MCF 10A (cell line): ENCODE results near the gene TCF19. TPM values are rescaled to one million over a fixed set of nuclear protein-coding genes. Genes with fewer than 3 reads are reported as not detected.

Source experiments
- BruUV-seq: library from RNA; stranded (reverse); fragments of 400-500 nt; replicated peaks from 2 replicates; lab custom pipeline; 2021; lab: Mats Ljungman, UMichigan
- CTCF ChIA-PET: fragments of 300-600 bp; sonication (Branson Sonifier 250); formaldehyde crosslinking; extraction: SDS; loops from one replicate; lab custom pipeline; 2021; ENCODE audit warnings: antibody characterized with exemption, inconsistent platforms; lab: Yijun Ruan, JAX
- POLR2A ChIA-PET: fragments of 300-600, 350-650 bp; sonication (Branson Sonifier 250); formaldehyde crosslinking; extraction: SDS; loops from one replicate; lab custom pipeline; 2020; ENCODE audit warnings: antibody characterized with exemption, inconsistent platforms; lab: Yijun Ruan, JAX
- DNase-seq: peaks from one replicate; pipeline ENCODE4 v3.0.0-alpha.2; 2018; ENCODE audit not compliant: unreplicated experiment
- H3K27ac Mint-ChIP-seq: one replicate; pipeline ENCODE4 v1.8.0; 2022; ENCODE audit warnings: mild to moderate bottlenecking, low read depth, mixed read lengths; ENCODE audit not compliant: unreplicated experiment
- H3K27me3 Mint-ChIP-seq: one replicate; pipeline ENCODE4 v1.8.0; 2022; ENCODE audit warnings: mixed read lengths; ENCODE audit not compliant: insufficient read depth, unreplicated experiment
- H3K36me3 Mint-ChIP-seq: one replicate; pipeline ENCODE4 v1.8.0; 2022; ENCODE audit warnings: mild to moderate bottlenecking, moderate library complexity, mixed read lengths; ENCODE audit not compliant: insufficient read depth, unreplicated experiment
- H3K4me1 Mint-ChIP-seq: one replicate; pipeline ENCODE4 v1.8.0; 2022; ENCODE audit warnings: mixed read lengths; ENCODE audit not compliant: insufficient read depth, unreplicated experiment
- H3K4me3 Mint-ChIP-seq: one replicate; pipeline ENCODE4 v1.8.0; 2022; ENCODE audit warnings: mild to moderate bottlenecking, moderate library complexity, mixed read lengths; ENCODE audit not compliant: unreplicated experiment
- H3K9me3 Mint-ChIP-seq: one replicate; pipeline ENCODE4 v1.8.0; 2022; ENCODE audit warnings: mixed read lengths; ENCODE audit not compliant: unreplicated experiment
- intact Hi-C: fragments of 100-400 bp; cut with micrococcal nuclease; formaldehyde crosslinking; loops from 2 replicates; pipeline ENCODE4 v1.14.1; 2022
- total RNA-seq: library from RNA; stranded (reverse); gene quantifications from 2 replicates; pipeline ENCODE4 v1.2.3, GENCODE V29; 2022
- TF ChIP-seq, protein P1 (sequence below): fragments of 200-600 bp; IDR thresholded peaks from one replicate; pipeline ENCODE4 v1.8.0; 2022; ENCODE audit warnings: antibody characterized with exemption, mild to moderate bottlenecking; ENCODE audit not compliant: unreplicated experiment

TCF19 gene
- total RNA-seq, 1 experiment from 2014 or later = 6.5 TPM

GRCh38 chr6:31170600-31170881 is 12.2 kb downstream of the TCF19 start, which contains the start of gene POU5F1:
Gene POU5F1, minus strand, starts transcription at chr6:31170682. Its CDS starts 62 bp downstream, at chr6:31170620.
- H3K4me3 Mint-ChIP-seq = no peak within 1 kb of the TSS
- ChIA-PET CTCF (no interaction called here), POLR2A (no interaction called here)
- H3K27ac Mint-ChIP-seq = no peak within 1 kb of the TSS
- peaks cover 6% of the 10 kb centered on the region for H3K4me1 Mint-ChIP-seq
- BruUV-seq = no TSS peak
- intact Hi-C loops = no loop called here
- TF ChIP-seq, protein P1, sequence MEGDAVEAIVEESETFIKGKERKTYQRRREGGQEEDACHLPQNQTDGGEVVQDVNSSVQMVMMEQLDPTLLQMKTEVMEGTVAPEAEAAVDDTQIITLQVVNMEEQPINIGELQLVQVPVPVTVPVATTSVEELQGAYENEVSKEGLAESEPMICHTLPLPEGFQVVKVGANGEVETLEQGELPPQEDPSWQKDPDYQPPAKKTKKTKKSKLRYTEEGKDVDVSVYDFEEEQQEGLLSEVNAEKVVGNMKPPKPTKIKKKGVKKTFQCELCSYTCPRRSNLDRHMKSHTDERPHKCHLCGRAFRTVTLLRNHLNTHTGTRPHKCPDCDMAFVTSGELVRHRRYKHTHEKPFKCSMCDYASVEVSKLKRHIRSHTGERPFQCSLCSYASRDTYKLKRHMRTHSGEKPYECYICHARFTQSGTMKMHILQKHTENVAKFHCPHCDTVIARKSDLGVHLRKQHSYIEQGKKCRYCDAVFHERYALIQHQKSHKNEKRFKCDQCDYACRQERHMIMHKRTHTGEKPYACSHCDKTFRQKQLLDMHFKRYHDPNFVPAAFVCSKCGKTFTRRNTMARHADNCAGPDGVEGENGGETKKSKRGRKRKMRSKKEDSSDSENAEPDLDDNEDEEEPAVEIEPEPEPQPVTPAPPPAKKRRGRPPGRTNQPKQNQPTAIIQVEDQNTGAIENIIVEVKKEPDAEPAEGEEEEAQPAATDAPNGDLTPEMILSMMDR = no peak
- DNase-seq = no peak
- peaks cover 5% of the 10 kb centered on the region for H3K36me3 Mint-ChIP-seq
- H3K27me3 Mint-ChIP-seq = no peaks in the 10 kb centered on the region
- H3K9me3 Mint-ChIP-seq = no peaks in the 10 kb centered on the region

DNA sequence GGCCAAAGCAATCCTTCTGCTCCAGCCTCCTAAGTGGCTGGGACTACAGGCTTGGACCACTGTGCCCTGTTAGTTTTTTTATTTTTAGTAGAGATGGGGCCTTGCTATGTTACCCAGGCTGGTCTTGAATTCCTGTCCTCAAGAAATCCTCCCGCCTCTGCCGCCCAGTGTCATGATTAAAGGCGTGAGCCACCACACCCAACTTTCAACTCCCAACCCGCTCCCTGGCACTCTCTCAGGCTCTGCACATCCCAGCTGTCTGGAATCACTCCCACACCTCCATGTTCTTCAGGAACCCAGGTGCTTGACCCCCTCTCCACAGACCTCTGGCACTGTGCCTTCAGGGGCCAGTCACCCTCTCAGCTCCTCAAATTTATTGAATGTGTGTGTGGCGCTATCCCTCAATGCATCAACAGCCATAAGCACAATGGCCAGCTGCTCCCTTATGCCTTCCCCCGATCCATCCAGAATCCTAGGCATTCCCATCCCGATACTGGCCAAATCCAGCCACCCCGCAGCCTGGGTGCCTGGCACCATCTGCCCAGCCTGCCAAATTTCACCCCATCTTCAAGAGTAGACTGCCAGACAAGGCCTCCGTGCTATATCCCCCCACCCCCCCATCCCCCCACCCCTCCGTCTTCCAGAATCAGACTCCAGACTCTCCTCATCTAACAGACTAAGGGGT is 12.7 kb downstream of the TCF19 start:
- ChIA-PET CTCF (interaction anchor here (1.2 kb wide), 1 partner anchor 43 kb away, joined by 4 read pairs; no protein-coding TSS in a partner anchor), POLR2A (no interaction called here)
- DNase-seq = no peak
- intact Hi-C loops = no loop called here
- BruUV-seq = no TSS peak
- Mint-ChIP-seq H3K27ac (no peak overlapping the region), H3K4me1 (peaks cover 12% of the 10 kb centered on the region), H3K36me3 (peaks cover 5% of the 10 kb centered on the region), H3K9me3 (no peaks in the 10 kb centered on the region), H3K27me3 (no peaks in the 10 kb centered on the region), H3K4me3 (no peak overlapping the region)
- TF ChIP-seq, protein P1 = no peak

GRCh38 chr6:31171931-31172905 is 13.8 kb downstream of the TCF19 start:
- Mint-ChIP-seq H3K4me1 (peaks cover 14% of the 10 kb centered on the region), H3K27ac (no peak overlapping the region), H3K9me3 (no peaks in the 10 kb centered on the region), H3K27me3 (no peaks in the 10 kb centered on the region), H3K36me3 (peaks cover 5% of the 10 kb centered on the region), H3K4me3 (no peak overlapping the region)
- no peak for DNase-seq
- intact Hi-C loops = no loop called here
- ChIA-PET POLR2A (interaction anchor here (0.5 to 1.3 kb wide), 2 partner anchors 14 to 264 kb away, joined by 3 read pairs; partner anchors contain the start of gene TCF19), CTCF (interaction anchor here (0.6 to 1.2 kb wide), 2 partner anchors 44 to 270 kb away, joined by 3 to 4 read pairs; no protein-coding TSS in a partner anchor)
- TF ChIP-seq, protein P1 = no peak
- BruUV-seq = no TSS peak

DNA sequence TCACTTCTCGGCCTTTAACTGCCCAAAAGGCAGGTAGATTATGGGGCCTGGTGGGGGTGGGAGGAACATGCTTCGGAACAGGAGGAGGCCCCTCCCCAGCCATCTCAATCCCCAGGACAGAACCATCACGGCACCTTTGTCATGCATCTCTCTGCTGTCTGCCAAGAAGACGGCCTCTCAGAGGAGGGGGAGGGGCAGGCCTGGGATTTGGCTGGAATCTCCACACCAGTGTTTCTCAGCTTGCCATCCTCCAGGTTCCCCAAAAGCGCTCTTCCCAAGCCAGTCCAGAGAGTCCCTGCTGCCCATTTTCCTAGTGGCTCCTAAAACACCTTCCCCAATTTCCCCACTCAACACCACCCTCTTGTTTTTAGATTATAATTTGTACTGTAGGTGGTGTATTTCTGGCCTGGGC is 14.6 kb downstream of the TCF19 start:
- BruUV-seq = no TSS peak
- H3K9me3 Mint-ChIP-seq = no peaks in the 10 kb centered on the region
- H3K4me1 Mint-ChIP-seq = peaks cover 14% of the 10 kb centered on the region
- POLR2A ChIA-PET = interaction anchor here (1.3 kb wide), 1 partner anchor 15 kb away, joined by 3 read pairs; the partner anchor contains the start of gene TCF19
- TF ChIP-seq, protein P1 = no peak
- CTCF ChIA-PET = no interaction called here
- intact Hi-C loops = no loop called here
- H3K27ac Mint-ChIP-seq = no peak overlapping the region
- no peak for DNase-seq
- peaks cover 5% of the 10 kb centered on the region for H3K36me3 Mint-ChIP-seq
- H3K4me3 Mint-ChIP-seq = no peak overlapping the region
- H3K27me3 Mint-ChIP-seq = no peaks in the 10 kb centered on the region
